Muscle layer of colon (tissue), 2 donors: ENCODE measurements around the gene GSK3B.

Experiments
- H3K27ac ChIP-seq: one replicate; pipeline ENCODE4 v1.7.0; 2013; ENCODE audit warnings: low read depth, mild to moderate bottlenecking, low read length, moderate library complexity
- H3K27me3 ChIP-seq, 2 donors: one replicate each; pipeline ENCODE4 v1.7.0; 2013; ENCODE audit warnings: low read length in 2 of 2, mild to moderate bottlenecking in 2 of 2; ENCODE audit not compliant: insufficient read depth in 2 of 2, control insufficient read depth in 1 of 2
- H3K36me3 ChIP-seq: one replicate; pipeline ENCODE4 v1.7.0; 2013; ENCODE audit warnings: mild to moderate bottlenecking, low read length; ENCODE audit not compliant: insufficient read depth
- H3K4me1 ChIP-seq: one replicate; pipeline ENCODE4 v1.7.0; 2013; ENCODE audit warnings: mild to moderate bottlenecking, low read length; ENCODE audit not compliant: insufficient read depth
- H3K4me3 ChIP-seq, 2 donors: one replicate each; pipeline ENCODE4 v1.7.0; 2013; ENCODE audit warnings: low read length in 2 of 2, low read depth in 1 of 2, mild to moderate bottlenecking in 1 of 2, moderate library complexity in 1 of 2
- H3K9ac ChIP-seq: one replicate; pipeline ENCODE4 v1.7.0; 2013; ENCODE audit warnings: low read length
- H3K9me3 ChIP-seq: one replicate; pipeline ENCODE4 v1.7.0; 2013; ENCODE audit warnings: mild to moderate bottlenecking, low read length
- donor health status: abdominal sarcoma.
- donor health status: Adenocarcinoma of cecum.

The GSK3B gene

DNA sequence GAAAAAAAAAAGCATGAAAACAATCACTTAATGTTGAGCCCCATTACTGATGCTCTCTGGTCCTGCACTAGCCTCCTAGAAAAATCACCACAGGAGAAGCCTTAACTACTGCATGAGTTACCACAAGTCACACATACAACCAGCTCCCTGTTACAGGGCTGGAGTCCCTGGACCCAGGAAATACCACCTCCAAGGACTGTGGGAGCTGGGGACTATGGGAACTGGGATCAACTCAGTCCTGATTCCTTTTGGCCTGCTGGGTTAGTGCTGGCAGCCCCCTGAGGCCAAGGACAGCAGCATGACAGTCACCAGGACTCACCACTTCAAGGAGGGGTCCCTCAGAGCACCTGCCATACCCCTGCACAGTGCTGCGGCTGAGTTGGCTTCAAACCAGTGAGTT, 311.8 kb downstream of the GSK3B start:
- Histone ChIP-seq H3K9ac (no peak overlapping the region), H3K4me3 (no peak overlapping the region), H3K4me1 (no peaks in the 10 kb centered on the region), H3K27ac (no peak overlapping the region), H3K36me3 (no peaks in the 10 kb centered on the region), H3K27me3 (no peaks in the 10 kb centered on the region), H3K9me3 (no peaks in the 10 kb centered on the region)

- H3K36me3 ChIP-seq = no peaks in the 10 kb centered on the region
- H3K9ac ChIP-seq = no peak within 1 kb of the TSS
- no peak within 1 kb of the TSS for H3K27ac ChIP-seq
- H3K4me3 ChIP-seq = no peak within 1 kb of the TSS
- no peaks in the 10 kb centered on the region for H3K4me1 ChIP-seq
- H3K9me3 ChIP-seq = no peaks in the 10 kb centered on the region
- H3K27me3 ChIP-seq = no peaks in the 10 kb centered on the region
Measured at GRCh38 chr3:119781330-119782198, 312.7 kb downstream of the GSK3B start, which contains the start of gene NR1I2. Gene NR1I2, plus strand, starts transcription at chr3:119782101.

DNA sequence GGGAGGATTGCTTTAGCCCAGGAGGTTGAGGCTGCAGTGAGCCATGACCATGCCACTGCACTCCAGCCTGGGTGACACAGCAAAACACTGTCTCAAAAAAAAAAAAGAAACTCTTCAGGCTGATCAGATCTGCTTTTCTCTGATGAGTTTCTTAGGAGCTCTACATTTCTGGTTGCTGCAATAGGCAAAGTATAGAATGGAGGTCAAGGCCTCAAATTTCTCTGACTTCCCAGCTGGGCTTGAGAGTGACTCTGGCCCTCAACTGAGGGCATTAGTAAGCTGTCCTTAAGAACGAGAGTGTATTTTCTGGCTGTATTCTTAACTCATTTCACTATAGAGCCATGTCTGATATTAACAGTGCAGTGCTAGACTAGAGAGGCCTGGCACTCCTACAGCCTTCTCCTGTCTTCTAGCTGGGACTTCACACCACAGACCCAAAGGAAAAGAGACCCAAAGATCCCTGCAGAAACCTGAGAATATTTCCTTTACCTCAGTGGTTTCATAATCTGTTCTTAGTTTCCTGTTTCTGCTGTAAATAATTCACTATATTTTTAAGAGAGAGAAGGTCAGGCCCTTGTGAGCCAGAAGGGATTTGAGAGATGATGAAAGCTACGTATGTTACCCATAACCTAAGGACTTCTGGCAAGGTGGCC, 314.4 kb downstream of the GSK3B start:
- Histone ChIP-seq H3K4me1 (no peaks in the 10 kb centered on the region), H3K27me3 (no peaks in the 10 kb centered on the region), H3K9me3 (no peaks in the 10 kb centered on the region), H3K9ac (no peak overlapping the region), H3K36me3 (no peaks in the 10 kb centered on the region), H3K27ac (no peak overlapping the region), H3K4me3 (no peak overlapping the region)

DNA sequence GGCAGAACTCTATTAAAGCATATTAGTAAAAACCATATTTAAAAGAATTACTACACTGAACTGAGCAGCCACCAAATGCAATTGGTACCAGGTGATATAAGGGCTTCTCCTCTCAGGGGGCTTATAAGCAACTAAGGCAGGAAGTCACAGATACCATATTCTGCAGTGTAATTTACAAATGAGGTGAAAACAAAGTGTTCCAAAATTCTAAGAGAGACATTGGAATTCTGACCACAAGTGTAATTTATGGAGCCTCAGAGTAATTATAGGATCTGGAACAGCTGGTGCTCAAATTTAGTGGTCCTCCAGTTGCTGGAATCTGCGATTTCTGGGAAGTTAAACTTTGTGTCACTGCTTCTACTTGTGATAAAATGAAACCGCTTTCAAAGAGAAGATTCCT, 315.4 kb downstream of the GSK3B start:
- Histone ChIP-seq H3K9ac (no peak overlapping the region), H3K4me3 (no peak overlapping the region), H3K27ac (no peak overlapping the region), H3K27me3 (no peaks in the 10 kb centered on the region), H3K36me3 (no peaks in the 10 kb centered on the region), H3K4me1 (no peaks in the 10 kb centered on the region), H3K9me3 (no peaks in the 10 kb centered on the region)

DNA sequence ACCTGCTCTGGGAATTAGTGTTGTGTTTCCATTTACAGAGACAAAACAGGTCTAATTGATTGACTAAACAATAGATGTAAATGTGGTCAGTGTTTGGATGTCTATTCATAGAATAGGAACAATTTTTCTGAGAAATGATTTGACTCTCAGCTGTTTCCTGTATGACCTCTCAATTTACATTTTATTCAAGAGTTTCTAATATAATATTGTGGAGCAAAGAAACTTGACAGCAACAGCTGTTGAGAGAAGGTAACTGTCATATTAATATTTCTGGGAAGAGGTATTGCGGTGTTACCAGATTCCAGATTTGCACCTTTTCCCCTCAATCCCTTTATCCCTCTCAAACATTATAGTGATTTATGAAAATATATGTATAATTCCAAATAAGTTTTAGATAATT, 316.1 kb downstream of the GSK3B start:
- H3K36me3 ChIP-seq = no peaks in the 10 kb centered on the region
- no peaks in the 10 kb centered on the region for H3K9me3 ChIP-seq
- H3K27me3 ChIP-seq = no peaks in the 10 kb centered on the region
- no peak overlapping the region for H3K9ac ChIP-seq
- no peak overlapping the region for H3K4me3 ChIP-seq
- no peak overlapping the region for H3K27ac ChIP-seq
- H3K4me1 ChIP-seq = no peaks in the 10 kb centered on the region

- no peaks in the 10 kb centered on the region for H3K9me3 ChIP-seq
- H3K36me3 ChIP-seq = no peaks in the 10 kb centered on the region
- no peaks in the 10 kb centered on the region for H3K27me3 ChIP-seq
- no peaks in the 10 kb centered on the region for H3K4me1 ChIP-seq
- H3K9ac ChIP-seq = no peak overlapping the region
- H3K4me3 ChIP-seq = no peak overlapping the region
- no peak overlapping the region for H3K27ac ChIP-seq
Measured at GRCh38 chr3:119776304-119776703, 317.9 kb downstream of the GSK3B start.

- Histone ChIP-seq H3K9ac (no peak overlapping the region), H3K36me3 (no peaks in the 10 kb centered on the region)
Measured at GRCh38 chr3:119774444-119774843, 319.8 kb downstream of the GSK3B start.

More at GRCh38 chr3:119774444-119774843, 319.8 kb downstream of the GSK3B start:
- Histone ChIP-seq H3K27me3 (no peaks in the 10 kb centered on the region), H3K27ac (no peak overlapping the region), H3K4me1 (no peaks in the 10 kb centered on the region), H3K9me3 (no peaks in the 10 kb centered on the region), H3K4me3 (no peak overlapping the region)
